HCT116 (cell line): ENCODE data around the gene YKT6. TPM values are rescaled to one million over a fixed set of nuclear protein-coding genes. Genes with fewer than 3 reads are reported as not detected.
A peak's percentile ranks its signal among the peaks of the same experiment; 100 is the strongest.

Experiments used
- ATAC-seq: fragments of 200-7000 bp; cut with Tn5 transposase; 2 replicates; pipeline ENCODE4 v1.9.1; 2020; ENCODE audit warnings: mild to moderate bottlenecking, moderate library complexity
- Bru-seq: library from RNA; stranded (reverse); fragments of 400-500 nt; gene quantifications from one replicate; lab custom pipeline; 2021; lab: Mats Ljungman, UMichigan
- BruChase-seq, 2 experiments: library from RNA; stranded (reverse); fragments of 400-500 nt; gene quantifications; one replicate each; lab custom pipeline; 2021; lab: Mats Ljungman, UMichigan
- BruUV-seq: library from RNA; stranded (reverse); fragments of 400-500 nt; replicated peaks from 2 replicates; lab custom pipeline; 2021; lab: Mats Ljungman, UMichigan
- CTCF ChIA-PET: fragments of 300-600 bp; sonication (Branson Sonifier 250); formaldehyde crosslinking; loops from one replicate; lab custom pipeline; 2021; ENCODE audit warnings: antibody characterized with exemption; lab: Charles Lee
- POLR2A ChIA-PET: fragments of 300-600, 350-600 bp; sonication (Branson Sonifier 250); formaldehyde crosslinking; loops from one replicate; lab custom pipeline; 2021; ENCODE audit warnings: antibody characterized with exemption; lab: Charles Lee
- RAD21 ChIA-PET, 2 experiments: fragments of 300-600 bp; sonication (Branson Sonifier 250); formaldehyde crosslinking; loops; one replicate each; lab custom pipeline; 2023; ENCODE audit warnings: low total read pairs in 2 of 2; ENCODE audit not compliant: uncharacterized antibody in 2 of 2, unreplicated experiment in 2 of 2, low non-redundant PET in 1 of 2; lab: Charles Lee
- DNase-seq: peaks from one replicate; pipeline ENCODE4 v3.0.0-alpha.2; 2010; ENCODE audit warnings: low read depth, low spot score
- H2AFZ ChIP-seq: fragments of 200-600 bp; shearing (Covaris generic), sonication (generic); 2 replicates; pipeline ENCODE4 v1.6.1; 2017; ENCODE audit warnings: low read depth, mixed run types, mixed read lengths, antibody characterized with exemption, low read length; ENCODE audit not compliant: poor library complexity, severe bottlenecking
- H3K27ac ChIP-seq: 2 replicates; pipeline ENCODE4 v1.5.1; 2012; ENCODE audit warnings: low read depth, low read length
- H3K27me3 ChIP-seq: fragments of 200-600 bp; sonication (generic); 2 replicates; pipeline ENCODE4 v1.6.1; 2016; ENCODE audit warnings: mixed run types, low read length, mixed read lengths; ENCODE audit not compliant: insufficient read depth
- H3K36me3 ChIP-seq, 2 experiments: fragments of 200-500 bp in 1 of 2; fragments of 200-600 bp in 1 of 2; sonication (Bioruptor generic) in 1 of 2; sonication (generic) in 1 of 2; 2 replicates each; pipeline versions ENCODE4 v1.5.1 to v1.6.1; 2014 to 2016; ENCODE audit warnings: low read length in 2 of 2, inconsistent platforms in 1 of 2, mixed read lengths in 1 of 2, mixed run types in 1 of 2; ENCODE audit not compliant: insufficient read depth in 2 of 2, control insufficient read depth in 1 of 2
- H3K4me1 ChIP-seq, 2 experiments: fragments of 200-600 bp in 1 of 2; sonication (generic) in 1 of 2; 2 replicates each; pipeline versions ENCODE4 v1.5.1 to v1.6.1; 2012 to 2017; ENCODE audit warnings: low read length in 2 of 2, inconsistent platforms in 1 of 2, mild to moderate bottlenecking in 1 of 2, mixed read lengths in 1 of 2, mixed run types in 1 of 2, moderate library complexity in 1 of 2; ENCODE audit not compliant: insufficient read depth in 2 of 2, control insufficient read depth in 1 of 2
- H3K4me2 ChIP-seq: fragments of 200-600 bp; sonication (generic); 2 replicates; pipeline ENCODE4 v1.6.1; 2017; ENCODE audit warnings: mixed run types, low read length, mixed read lengths
- H3K4me3 ChIP-seq, 2 experiments: fragments of 200-600 bp in 1 of 2; sonication (generic) in 1 of 2; replicated peaks in 1 of 2; 2 replicates each; pipeline ENCODE4 v1.5.1; 2011 to 2016; ENCODE audit warnings: low read length in 2 of 2, control low read depth in 1 of 2, low read depth in 1 of 2, mild to moderate bottlenecking in 1 of 2, mixed read lengths in 1 of 2, mixed run types in 1 of 2
- H3K79me2 ChIP-seq: fragments of 200-600 bp; sonication (generic); 2 replicates; pipeline ENCODE4 v1.6.1; 2017; ENCODE audit warnings: mild to moderate bottlenecking, mixed run types, low read length, moderate library complexity, mixed read lengths; ENCODE audit not compliant: insufficient read depth
- H3K9ac ChIP-seq: fragments of 200-600 bp; sonication (generic); 2 replicates; pipeline ENCODE4 v1.6.1; 2016; ENCODE audit warnings: low read length, mixed read lengths
- H3K9me2 ChIP-seq: fragments of 200-600 bp; sonication (generic), shearing (Covaris generic); 2 replicates; pipeline ENCODE4 v1.6.1; 2017; ENCODE audit warnings: mixed run types, mild to moderate bottlenecking, moderate library complexity; ENCODE audit not compliant: insufficient read depth
- H3K9me3 ChIP-seq, 2 experiments: fragments of 200-500 bp in 1 of 2; fragments of 200-600 bp in 1 of 2; sonication (Bioruptor generic) in 1 of 2; sonication (generic) in 1 of 2; 2 replicates each; pipeline ENCODE4 v1.6.1; 2014 to 2017; ENCODE audit warnings: low read length in 2 of 2, mixed read lengths in 2 of 2, inconsistent platforms in 1 of 2, low read depth in 1 of 2, mild to moderate bottlenecking in 1 of 2, mixed run types in 1 of 2, moderate library complexity in 1 of 2; ENCODE audit not compliant: control insufficient read depth in 1 of 2, insufficient read depth in 1 of 2
- H4K20me1 ChIP-seq: fragments of 200-600 bp; sonication (generic), shearing (Covaris generic); 2 replicates; pipeline ENCODE4 v1.6.1; 2017; ENCODE audit warnings: mixed run types, mild to moderate bottlenecking, moderate library complexity; ENCODE audit not compliant: insufficient read depth
- CBX3 ChIP-seq: IDR thresholded peaks from 2 replicates; pipeline ENCODE4 v1.6.1; 2012; ENCODE audit warnings: low read depth
- CEBPB ChIP-seq: IDR thresholded peaks from 2 replicates; pipeline ENCODE4 v1.6.1; 2012; ENCODE audit warnings: low read depth
- ELF1 ChIP-seq: IDR thresholded peaks from 2 replicates; pipeline ENCODE4 v1.6.1; 2012; ENCODE audit warnings: low read depth, borderline replicate concordance
- EZH2 ChIP-seq: fragments of 200-600 bp; sonication (generic); IDR thresholded peaks from 2 replicates; pipeline ENCODE4 v1.6.1; 2017; ENCODE audit warnings: antibody characterized with exemption, mixed run types
- EZH2phosphoT487 ChIP-seq: fragments of 200-600 bp; IDR thresholded peaks from 2 replicates; pipeline ENCODE4 v1.6.1; 2018; ENCODE audit warnings: antibody characterized with exemption, borderline replicate concordance
- JUND ChIP-seq: IDR thresholded peaks from 2 replicates; pipeline ENCODE4 v1.6.1; 2012
- MAX ChIP-seq: IDR thresholded peaks from 2 replicates; pipeline ENCODE4 v1.6.1; 2012
- POLR2A ChIP-seq: IDR thresholded peaks from 2 replicates; pipeline ENCODE4 v1.7.0; 2011; ENCODE audit warnings: borderline replicate concordance; ENCODE audit not compliant: insufficient read depth, insufficient read length; ENCODE audit errors: extremely low read depth
- SIN3A ChIP-seq: IDR thresholded peaks from 2 replicates; pipeline ENCODE4 v1.6.1; 2012; ENCODE audit warnings: low read depth
- SP1 ChIP-seq: IDR thresholded peaks from 2 replicates; pipeline ENCODE4 v1.6.1; 2012; ENCODE audit warnings: low read depth
- SRF ChIP-seq: IDR thresholded peaks from 2 replicates; pipeline ENCODE4 v1.6.1; 2012; ENCODE audit warnings: low read depth
- TCF7L2 ChIP-seq: IDR thresholded peaks from 2 replicates; pipeline ENCODE4 v1.7.0; 2011; ENCODE audit warnings: borderline replicate concordance, inconsistent platforms; ENCODE audit not compliant: insufficient read depth, insufficient read length; ENCODE audit errors: extremely low read depth
- YY1 ChIP-seq: IDR thresholded peaks from 2 replicates; pipeline ENCODE4 v1.6.1; 2011; ENCODE audit warnings: low read length, low read depth, moderate library complexity, mild to moderate bottlenecking; ENCODE audit not compliant: insufficient replicate concordance; ENCODE audit errors: extremely low read depth
- ZFX ChIP-seq: fragments of 450-650 bp; IDR thresholded peaks from 2 replicates; pipeline ENCODE4 v1.6.1; 2017
- intact Hi-C: fragments of 100-400 bp; cut with micrococcal nuclease; formaldehyde crosslinking; loops from 2 replicates; pipeline ENCODE4 v1.10.0; 2022
- long read RNA-seq: library from polyadenylated mRNA; unstranded; transcript quantifications from one replicate; pipeline ENCODE4 v2.0.0, GENCODE V29; 2021; ENCODE audit not compliant: unreplicated experiment
- polyA plus RNA-seq: library from polyadenylated mRNA; unstranded; fragments of >200 nt; gene quantifications from 2 replicates; pipeline ENCODE4 v1.2.1, GENCODE V29; 2012; ENCODE audit warnings: missing spikeins
- total RNA-seq: library from RNA; stranded (reverse); gene quantifications from one replicate; pipeline ENCODE4 v1.2.1, GENCODE V29; 2021; ENCODE audit not compliant: unreplicated experiment
- TF ChIP-seq, protein P1 (sequence below): IDR thresholded peaks from 2 replicates; pipeline ENCODE4 v1.6.1; 2011; ENCODE audit warnings: mild to moderate bottlenecking, low read length, moderate library complexity; ENCODE audit not compliant: insufficient replicate concordance; ENCODE audit errors: extremely low read depth
- TF ChIP-seq, protein P2 (sequence below): IDR thresholded peaks from 2 replicates; pipeline ENCODE4 v1.6.1; 2012; ENCODE audit warnings: low read depth
- TF ChIP-seq, protein P3 (sequence below): IDR thresholded peaks from 2 replicates; pipeline ENCODE4 v1.6.1; 2012

YKT6 gene
- 84.8 TPM for total RNA-seq
- 58.5 and 60.6 TPM in 2 replicates for polyA plus RNA-seq
- percentile 85 among the genes with signal in this experiment for Bru-seq, nascent RNA
- BruChase-seq, experiment 1, labeled RNA remaining after a 6-hour chase: percentile 96 among the genes with signal in this experiment
- percentile 92 among the genes with signal in this experiment for BruChase-seq, experiment 2, labeled RNA remaining after a 2-hour chase
- long read RNA-seq, transcript YKT6-201 (7 exons, 2,696 nt): major isoform, 46 of 78 reads
- long read RNA-seq, partial matches to known transcripts: 3 of 78 reads
- long read RNA-seq, other reads (novel, unspliced or antisense): 26 of 78 reads

GRCh38 chr7:44200699-44201461 lies at the start of gene YKT6:
Gene YKT6 (plus strand): TSS chr7:44200978. CDS start chr7:44201136, 158 bp downstream.
- H3K9me2 ChIP-seq: no peaks in the 10 kb centered on the region
- peaks cover 10 to 16% of the 10 kb centered on the region in 2 experiments; a peak in 2 of 4 replicates for H3K4me1 ChIP-seq
- peaks cover 11% of the 10 kb centered on the region in 2 experiments; a peak in 3 of 4 replicates for H3K36me3 ChIP-seq
- H2AFZ ChIP-seq: no peak within 1 kb of the TSS
- peaks cover 50% of the 10 kb centered on the region for H3K79me2 ChIP-seq
- intact Hi-C loops: loop anchor here (1.0 kb wide), 1 partner anchor 182 kb away; no protein-coding TSS in a partner anchor
- POLR2A ChIA-PET: interaction anchor here (0.9 kb wide), 1 partner anchor 18 kb away, joined by 3 read pairs; no protein-coding TSS in a partner anchor
- H3K27me3 ChIP-seq: no peaks in the 10 kb centered on the region
- H3K4me2 ChIP-seq: peak within 1 kb of the TSS; percentile 92
- peak within 1 kb of the TSS; percentile 57 for H3K27ac ChIP-seq
- H3K4me3 ChIP-seq: peak within 1 kb of the TSS; percentile 95 to 98
- H4K20me1 ChIP-seq: no peaks in the 10 kb centered on the region
- RAD21 ChIA-PET: no interaction called here
- no peaks in the 10 kb centered on the region for H3K9me3 ChIP-seq
- peak within 1 kb of the TSS; percentile 82 for H3K9ac ChIP-seq
- ATAC-seq (peak; percentile 97), DNase-seq (peak; percentile 94)
- BruUV-seq: no TSS peak
- CTCF ChIA-PET: interaction anchor here (0.5 to 1.0 kb wide), 2 partner anchors 14 to 705 kb away, joined by 3 to 7 read pairs; no protein-coding TSS in a partner anchor
- TF ChIP-seq, protein P1, sequence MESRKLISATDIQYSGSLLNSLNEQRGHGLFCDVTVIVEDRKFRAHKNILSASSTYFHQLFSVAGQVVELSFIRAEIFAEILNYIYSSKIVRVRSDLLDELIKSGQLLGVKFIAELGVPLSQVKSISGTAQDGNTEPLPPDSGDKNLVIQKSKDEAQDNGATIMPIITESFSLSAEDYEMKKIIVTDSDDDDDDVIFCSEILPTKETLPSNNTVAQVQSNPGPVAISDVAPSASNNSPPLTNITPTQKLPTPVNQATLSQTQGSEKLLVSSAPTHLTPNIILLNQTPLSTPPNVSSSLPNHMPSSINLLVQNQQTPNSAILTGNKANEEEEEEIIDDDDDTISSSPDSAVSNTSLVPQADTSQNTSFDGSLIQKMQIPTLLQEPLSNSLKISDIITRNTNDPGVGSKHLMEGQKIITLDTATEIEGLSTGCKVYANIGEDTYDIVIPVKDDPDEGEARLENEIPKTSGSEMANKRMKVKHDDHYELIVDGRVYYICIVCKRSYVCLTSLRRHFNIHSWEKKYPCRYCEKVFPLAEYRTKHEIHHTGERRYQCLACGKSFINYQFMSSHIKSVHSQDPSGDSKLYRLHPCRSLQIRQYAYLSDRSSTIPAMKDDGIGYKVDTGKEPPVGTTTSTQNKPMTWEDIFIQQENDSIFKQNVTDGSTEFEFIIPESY: peak; percentile 45
- TF ChIP-seq EZH2: no peak
- peak; percentile 90 for TF ChIP-seq SIN3A
- TF ChIP-seq, protein P2, sequence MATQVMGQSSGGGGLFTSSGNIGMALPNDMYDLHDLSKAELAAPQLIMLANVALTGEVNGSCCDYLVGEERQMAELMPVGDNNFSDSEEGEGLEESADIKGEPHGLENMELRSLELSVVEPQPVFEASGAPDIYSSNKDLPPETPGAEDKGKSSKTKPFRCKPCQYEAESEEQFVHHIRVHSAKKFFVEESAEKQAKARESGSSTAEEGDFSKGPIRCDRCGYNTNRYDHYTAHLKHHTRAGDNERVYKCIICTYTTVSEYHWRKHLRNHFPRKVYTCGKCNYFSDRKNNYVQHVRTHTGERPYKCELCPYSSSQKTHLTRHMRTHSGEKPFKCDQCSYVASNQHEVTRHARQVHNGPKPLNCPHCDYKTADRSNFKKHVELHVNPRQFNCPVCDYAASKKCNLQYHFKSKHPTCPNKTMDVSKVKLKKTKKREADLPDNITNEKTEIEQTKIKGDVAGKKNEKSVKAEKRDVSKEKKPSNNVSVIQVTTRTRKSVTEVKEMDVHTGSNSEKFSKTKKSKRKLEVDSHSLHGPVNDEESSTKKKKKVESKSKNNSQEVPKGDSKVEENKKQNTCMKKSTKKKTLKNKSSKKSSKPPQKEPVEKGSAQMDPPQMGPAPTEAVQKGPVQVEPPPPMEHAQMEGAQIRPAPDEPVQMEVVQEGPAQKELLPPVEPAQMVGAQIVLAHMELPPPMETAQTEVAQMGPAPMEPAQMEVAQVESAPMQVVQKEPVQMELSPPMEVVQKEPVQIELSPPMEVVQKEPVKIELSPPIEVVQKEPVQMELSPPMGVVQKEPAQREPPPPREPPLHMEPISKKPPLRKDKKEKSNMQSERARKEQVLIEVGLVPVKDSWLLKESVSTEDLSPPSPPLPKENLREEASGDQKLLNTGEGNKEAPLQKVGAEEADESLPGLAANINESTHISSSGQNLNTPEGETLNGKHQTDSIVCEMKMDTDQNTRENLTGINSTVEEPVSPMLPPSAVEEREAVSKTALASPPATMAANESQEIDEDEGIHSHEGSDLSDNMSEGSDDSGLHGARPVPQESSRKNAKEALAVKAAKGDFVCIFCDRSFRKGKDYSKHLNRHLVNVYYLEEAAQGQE: no peak
- peak; percentile 75 for TF ChIP-seq POLR2A
- no peak for TF ChIP-seq CEBPB
- no peak for TF ChIP-seq JUND
- TF ChIP-seq EZH2phosphoT487: no peak
- TF ChIP-seq, protein P3, sequence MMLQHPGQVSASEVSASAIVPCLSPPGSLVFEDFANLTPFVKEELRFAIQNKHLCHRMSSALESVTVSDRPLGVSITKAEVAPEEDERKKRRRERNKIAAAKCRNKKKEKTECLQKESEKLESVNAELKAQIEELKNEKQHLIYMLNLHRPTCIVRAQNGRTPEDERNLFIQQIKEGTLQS: no peak
- TF ChIP-seq SP1: peak; percentile 67
- TF ChIP-seq MAX: peak; percentile 89
- TF ChIP-seq ZFX: peak; percentile 64
- TF ChIP-seq TCF7L2: peak; percentile 12
- peak; percentile 87 for TF ChIP-seq ELF1
- no peak for TF ChIP-seq SRF
- peak; percentile 38 for TF ChIP-seq CBX3
- peak; percentile 30 for TF ChIP-seq YY1
